Measurements from ENCODE around the gene DUSP7. TPM values are rescaled to one million over a fixed set of nuclear protein-coding genes. Genes with fewer than 3 reads are reported as not detected.

The DUSP7 gene
- total RNA-seq, 1 donor from 2014 or later = 25.9 TPM

DNA sequence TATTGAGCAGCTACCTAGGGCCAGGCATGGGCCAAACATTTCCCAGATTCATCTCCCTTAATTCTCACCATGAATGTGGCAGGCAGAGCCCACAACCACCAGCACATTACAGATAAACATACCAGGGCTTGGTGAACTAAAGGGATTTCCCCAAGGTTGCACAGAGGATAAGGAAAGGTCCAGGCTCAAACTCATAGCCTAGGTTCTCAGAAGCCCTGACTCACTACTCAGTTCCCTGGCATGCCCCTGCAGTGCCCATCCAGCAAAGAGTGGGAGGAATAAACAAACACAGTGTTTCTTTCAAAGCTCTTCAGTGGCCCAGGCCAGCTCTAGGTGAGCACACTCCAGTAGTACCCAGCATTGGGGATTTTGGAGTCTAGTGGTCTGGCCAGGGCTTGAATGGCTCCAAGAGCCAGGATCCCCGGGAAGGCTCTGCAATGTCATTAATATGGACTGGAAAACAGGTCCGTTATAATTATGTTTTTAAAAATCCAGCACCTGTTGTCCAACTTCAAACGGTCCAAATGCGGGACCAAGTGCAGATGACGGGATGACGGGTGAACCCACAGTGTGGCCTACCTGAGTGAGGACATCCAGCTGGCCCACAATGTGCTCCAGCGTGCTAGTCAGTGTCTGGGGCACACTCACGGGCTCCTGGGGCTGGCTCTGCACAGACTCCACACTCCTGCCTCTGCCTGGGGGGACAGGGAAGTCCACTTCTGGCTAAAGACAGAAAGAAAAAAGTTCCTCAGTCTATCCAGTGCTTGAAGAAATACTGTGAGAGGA, 39.8 kb upstream of the DUSP7 start:
- peaks cover 6% of the 10 kb centered on the region for H3K4me1 Mint-ChIP-seq (ENCODE audit: unreplicated experiment)
- H3K27me3 Mint-ChIP-seq = no peaks in the 10 kb centered on the region
- no peak overlapping the region for H3K4me3 Mint-ChIP-seq
- peaks cover 3% of the 10 kb centered on the region for H3K36me3 Mint-ChIP-seq
- TF ChIP-seq, protein P1, sequence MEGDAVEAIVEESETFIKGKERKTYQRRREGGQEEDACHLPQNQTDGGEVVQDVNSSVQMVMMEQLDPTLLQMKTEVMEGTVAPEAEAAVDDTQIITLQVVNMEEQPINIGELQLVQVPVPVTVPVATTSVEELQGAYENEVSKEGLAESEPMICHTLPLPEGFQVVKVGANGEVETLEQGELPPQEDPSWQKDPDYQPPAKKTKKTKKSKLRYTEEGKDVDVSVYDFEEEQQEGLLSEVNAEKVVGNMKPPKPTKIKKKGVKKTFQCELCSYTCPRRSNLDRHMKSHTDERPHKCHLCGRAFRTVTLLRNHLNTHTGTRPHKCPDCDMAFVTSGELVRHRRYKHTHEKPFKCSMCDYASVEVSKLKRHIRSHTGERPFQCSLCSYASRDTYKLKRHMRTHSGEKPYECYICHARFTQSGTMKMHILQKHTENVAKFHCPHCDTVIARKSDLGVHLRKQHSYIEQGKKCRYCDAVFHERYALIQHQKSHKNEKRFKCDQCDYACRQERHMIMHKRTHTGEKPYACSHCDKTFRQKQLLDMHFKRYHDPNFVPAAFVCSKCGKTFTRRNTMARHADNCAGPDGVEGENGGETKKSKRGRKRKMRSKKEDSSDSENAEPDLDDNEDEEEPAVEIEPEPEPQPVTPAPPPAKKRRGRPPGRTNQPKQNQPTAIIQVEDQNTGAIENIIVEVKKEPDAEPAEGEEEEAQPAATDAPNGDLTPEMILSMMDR (conservative IDR thresholded peaks at IDR 0.05) = no peak
- peaks cover under 1% of the 10 kb centered on the region for H3K9me3 Mint-ChIP-seq
- DNase-seq (ENCODE audit: extremely low spot score, unreplicated experiment) = no peak
- H3K27ac Mint-ChIP-seq = no peak overlapping the region

- Mint-ChIP-seq H3K27ac (no peak overlapping the region), H3K4me3 (no peak overlapping the region), H3K9me3 (no peaks in the 10 kb centered on the region), H3K27me3 (no peaks in the 10 kb centered on the region), H3K4me1 (ENCODE audit: unreplicated experiment) (peaks cover 9% of the 10 kb centered on the region), H3K36me3 (peaks cover 3% of the 10 kb centered on the region)
- no peak for DNase-seq (ENCODE audit: extremely low spot score, unreplicated experiment)
- TF ChIP-seq, protein P1 (conservative IDR thresholded peaks at IDR 0.05) = no peak
These were observed 38.5 kb upstream of the DUSP7 start for GRCh38 chr3:52094571-52095485.

- TF ChIP-seq, protein P1 (conservative IDR thresholded peaks at IDR 0.05) = no peak
- Mint-ChIP-seq H3K4me3 (no peak overlapping the region), H3K4me1 (ENCODE audit: unreplicated experiment) (peaks cover 12% of the 10 kb centered on the region), H3K27me3 (no peaks in the 10 kb centered on the region), H3K9me3 (no peaks in the 10 kb centered on the region), H3K27ac (no peak overlapping the region), H3K36me3 (peaks cover 3% of the 10 kb centered on the region)
- DNase-seq (ENCODE audit: extremely low spot score, unreplicated experiment) = no peak
These were observed 37.6 kb upstream of the DUSP7 start for GRCh38 chr3:52093756-52094545.

DNA sequence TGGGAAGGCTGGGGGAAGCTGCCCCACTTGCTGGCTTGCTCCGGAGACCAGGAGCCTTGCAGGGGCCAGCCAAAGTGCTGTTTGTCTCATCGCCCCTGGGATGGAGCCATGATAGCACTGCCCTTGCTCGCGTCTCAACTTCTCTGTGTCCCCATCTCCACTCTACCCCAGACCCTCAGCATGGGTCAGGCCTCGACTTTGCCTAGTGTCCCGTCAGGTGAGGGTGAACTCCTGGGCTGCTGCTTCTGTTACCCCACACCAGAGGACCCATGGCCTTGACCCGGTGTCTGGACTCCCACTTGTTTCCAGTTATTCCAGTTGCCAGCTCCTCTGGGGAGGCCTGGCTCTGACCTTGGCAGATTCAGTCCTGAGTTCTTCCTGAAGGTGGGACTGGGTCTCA, 36.5 kb upstream of the DUSP7 start:
- H3K9me3 Mint-ChIP-seq = no peaks in the 10 kb centered on the region
- H3K36me3 Mint-ChIP-seq = peaks cover 3% of the 10 kb centered on the region
- H3K4me3 Mint-ChIP-seq = no peak overlapping the region
- peaks cover 18% of the 10 kb centered on the region for H3K4me1 Mint-ChIP-seq (ENCODE audit: unreplicated experiment)
- no peak for DNase-seq (ENCODE audit: extremely low spot score, unreplicated experiment)
- H3K27ac Mint-ChIP-seq = no peak overlapping the region
- no peaks in the 10 kb centered on the region for H3K27me3 Mint-ChIP-seq
- TF ChIP-seq, protein P1 (conservative IDR thresholded peaks at IDR 0.05) = no peak

GRCh38 chr3:52092271-52092660, 35.9 kb upstream of the DUSP7 start:
- no peak overlapping the region for H3K27ac Mint-ChIP-seq
- no peak overlapping the region for H3K4me3 Mint-ChIP-seq
- H3K4me1 Mint-ChIP-seq (ENCODE audit: unreplicated experiment) = peaks cover 23% of the 10 kb centered on the region
- H3K9me3 Mint-ChIP-seq = no peaks in the 10 kb centered on the region
- peaks cover 3% of the 10 kb centered on the region for H3K36me3 Mint-ChIP-seq
- TF ChIP-seq, protein P1 (conservative IDR thresholded peaks at IDR 0.05) = no peak
- H3K27me3 Mint-ChIP-seq = no peaks in the 10 kb centered on the region
- DNase-seq (ENCODE audit: extremely low spot score, unreplicated experiment) = no peak
